ENCODE measurements around the gene PRDX1. TPM values are rescaled to one million over a fixed set of nuclear protein-coding genes. Genes with fewer than 3 reads are reported as not detected.

Gene PRDX1
- 543 TPM for polyA plus RNA-seq (2013, experiment 1 of 2)
- 562 TPM for polyA plus RNA-seq (2013, experiment 2 of 2)

DNA sequence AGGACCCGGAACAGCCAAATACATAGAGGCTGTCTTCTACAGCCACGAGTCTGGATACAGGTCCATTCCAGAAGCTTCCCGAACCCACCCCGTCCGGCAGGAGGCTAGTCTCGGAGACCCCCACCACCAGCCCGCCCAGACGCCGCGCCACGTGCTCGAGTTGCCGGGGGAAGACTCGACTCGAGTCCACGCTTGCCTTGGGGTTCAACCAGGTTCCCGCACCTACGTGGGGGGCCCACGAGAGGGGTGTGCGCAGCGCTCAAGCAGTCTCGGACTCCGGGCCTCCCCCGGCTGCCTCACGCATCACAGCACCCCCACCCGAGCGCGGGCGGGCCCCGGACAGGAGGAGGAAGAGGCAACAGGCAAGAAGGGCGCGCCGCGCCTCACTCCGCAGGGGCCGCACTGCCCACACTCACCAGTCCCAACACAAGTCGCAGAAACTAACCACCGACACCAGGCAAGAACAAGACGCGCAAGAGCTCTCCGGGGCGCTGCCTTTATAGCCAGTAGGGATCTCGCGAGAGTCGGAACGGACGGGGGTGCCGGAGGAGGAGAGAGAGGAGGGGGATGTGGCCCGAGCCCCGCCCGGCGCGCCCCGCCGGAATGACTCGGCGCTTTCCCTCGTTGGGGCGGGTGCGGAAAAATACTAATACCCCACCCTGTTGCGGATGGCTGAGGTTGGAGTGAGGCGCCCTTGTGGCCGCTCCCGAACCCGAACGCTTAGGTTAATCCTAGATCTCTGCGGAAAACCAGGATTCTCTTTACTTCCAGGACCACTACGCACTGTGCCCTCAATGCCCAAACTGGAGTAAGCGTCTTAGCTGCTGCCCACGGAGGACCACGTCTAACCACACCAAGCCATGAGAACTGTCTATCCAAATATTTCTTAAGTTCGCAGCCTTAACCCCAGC, at the start of gene PRDX1:
PRDX1 (minus strand) TSS at position 472 of the 911 bp plus-strand sequence. CDS start 2,841 bp downstream, outside the sequence.
- Histone ChIP-seq H3K9ac (ENCODE audit: low read length) (peak within 1 kb of the TSS; percentile 94), H3K4ac (ENCODE audit: low read depth in 1 of 2, low read length in 2 of 2) (peak within 1 kb of the TSS; percentile 9 to 84)
- under 1% methylated on average over 44 of the region's 72 CpGs for WGBS

GRCh38 chr1:45570631-45571030, 48.9 kb upstream of the PRDX1 start:
- Histone ChIP-seq H2BK120ac (ENCODE audit: low read depth, low read length) (no peak overlapping the region), H4K8ac (ENCODE audit: low read length) (no peak overlapping the region), H2AK5ac (ENCODE audit: low read length, severe bottlenecking) (no peak overlapping the region), H3K27me3 (ENCODE audit: control insufficient read depth in 1 of 2, insufficient read depth in 1 of 2, low read length in 2 of 2) (no peaks in the 10 kb centered on the region), H3K36me3 (ENCODE audit: control insufficient read depth in 1 of 2, insufficient read depth in 2 of 2, low read depth in 1 of 2, low read length in 2 of 2) (peaks cover 48 to 50% of the 10 kb centered on the region in 2 experiments), H3K4me2 (ENCODE audit: low read length, poor library complexity, severe bottlenecking) (no peak overlapping the region), H3K79me1 (replicated peaks; ENCODE audit: low read length, poor library complexity, severe bottlenecking) (peaks cover 19% of the 10 kb centered on the region), H3K27ac (ENCODE audit: low read length, poor library complexity, severe bottlenecking) (no peak overlapping the region), H3K9me3 (ENCODE audit: control insufficient read depth, low read length) (no peaks in the 10 kb centered on the region), H3K14ac (ENCODE audit: low read length in 2 of 2) (no peak overlapping the region), H3K9ac (ENCODE audit: low read length) (no peak overlapping the region), H3K4me3 (ENCODE audit: insufficient read depth in 1 of 2, low read depth in 1 of 2, low read length in 2 of 2) (no peak overlapping the region), H2BK5ac (ENCODE audit: low read depth, low read length, poor library complexity, severe bottlenecking) (no peak overlapping the region), H3K4ac (ENCODE audit: low read depth in 1 of 2, low read length in 2 of 2) (no peak overlapping the region), H3K18ac (ENCODE audit: low read depth in 1 of 2, low read length in 2 of 2) (no peak overlapping the region), H4K91ac (ENCODE audit: low read length) (no peak overlapping the region), H3K23ac (ENCODE audit: low read length in 2 of 2) (no peak overlapping the region), H2BK15ac (ENCODE audit: low read depth, poor library complexity, severe bottlenecking) (no peak overlapping the region), H2AFZ (ENCODE audit: low read depth, low read length) (no peak overlapping the region), H3K4me1 (ENCODE audit: control insufficient read depth, insufficient read depth, low read depth, low read length) (no peaks in the 10 kb centered on the region), H2BK12ac (ENCODE audit: low read length in 2 of 2) (no peak overlapping the region)
- no peak for DNase-seq
- WGBS, result 89% methylated on average over 3 of the region's 4 CpGs

More for the DNA sequence above, at the start of gene PRDX1:
- H2AFZ ChIP-seq (ENCODE audit: low read depth, low read length), result no peak within 1 kb of the TSS
- no peak within 1 kb of the TSS for H2BK120ac ChIP-seq (ENCODE audit: low read depth, low read length)
- peaks cover 15 to 17% of the 10 kb centered on the region in 2 experiments for H3K36me3 ChIP-seq (ENCODE audit: control insufficient read depth in 1 of 2, insufficient read depth in 2 of 2, low read depth in 1 of 2, low read length in 2 of 2)
- H3K4me3 ChIP-seq (ENCODE audit: insufficient read depth in 1 of 2, low read depth in 1 of 2, low read length in 2 of 2), result peak within 1 kb of the TSS; percentile 75 to 97
- peak within 1 kb of the TSS; percentile 70 for H3K4me2 ChIP-seq (ENCODE audit: low read length, poor library complexity, severe bottlenecking)
- H2BK15ac ChIP-seq (ENCODE audit: low read depth, poor library complexity, severe bottlenecking), result no peak within 1 kb of the TSS
- H4K8ac ChIP-seq (ENCODE audit: low read length), result peak within 1 kb of the TSS; percentile 87
- peak within 1 kb of the TSS; percentile 95 for H2BK5ac ChIP-seq (ENCODE audit: low read depth, low read length, poor library complexity, severe bottlenecking)
- peak within 1 kb of the TSS in 1 of 2 experiments; percentile 50 for H3K23ac ChIP-seq (ENCODE audit: low read length in 2 of 2)
- H3K27ac ChIP-seq (ENCODE audit: low read length, poor library complexity, severe bottlenecking), result peak within 1 kb of the TSS; percentile 99
- H2BK12ac ChIP-seq (ENCODE audit: low read length in 2 of 2), result peak within 1 kb of the TSS in 1 of 2 experiments; percentile 80
- DNase-seq, result peak; percentile 98
- no peaks in the 10 kb centered on the region for H3K27me3 ChIP-seq (ENCODE audit: control insufficient read depth in 1 of 2, insufficient read depth in 1 of 2, low read length in 2 of 2)
- peaks cover 6% of the 10 kb centered on the region for H3K4me1 ChIP-seq (ENCODE audit: control insufficient read depth, insufficient read depth, low read depth, low read length)
- H3K9me3 ChIP-seq (ENCODE audit: control insufficient read depth, low read length), result no peaks in the 10 kb centered on the region
- peak within 1 kb of the TSS; percentile 68 for H2AK5ac ChIP-seq (ENCODE audit: low read length, severe bottlenecking)
- H3K14ac ChIP-seq (ENCODE audit: low read length in 2 of 2), result peak within 1 kb of the TSS in 1 of 2 experiments; percentile 83
- H3K79me1 ChIP-seq (replicated peaks; ENCODE audit: low read length, poor library complexity, severe bottlenecking), result no peaks in the 10 kb centered on the region
- peak within 1 kb of the TSS; percentile 53 for H4K91ac ChIP-seq (ENCODE audit: low read length)
- peak within 1 kb of the TSS; percentile 81 to 91 for H3K18ac ChIP-seq (ENCODE audit: low read depth in 1 of 2, low read length in 2 of 2)

DNA sequence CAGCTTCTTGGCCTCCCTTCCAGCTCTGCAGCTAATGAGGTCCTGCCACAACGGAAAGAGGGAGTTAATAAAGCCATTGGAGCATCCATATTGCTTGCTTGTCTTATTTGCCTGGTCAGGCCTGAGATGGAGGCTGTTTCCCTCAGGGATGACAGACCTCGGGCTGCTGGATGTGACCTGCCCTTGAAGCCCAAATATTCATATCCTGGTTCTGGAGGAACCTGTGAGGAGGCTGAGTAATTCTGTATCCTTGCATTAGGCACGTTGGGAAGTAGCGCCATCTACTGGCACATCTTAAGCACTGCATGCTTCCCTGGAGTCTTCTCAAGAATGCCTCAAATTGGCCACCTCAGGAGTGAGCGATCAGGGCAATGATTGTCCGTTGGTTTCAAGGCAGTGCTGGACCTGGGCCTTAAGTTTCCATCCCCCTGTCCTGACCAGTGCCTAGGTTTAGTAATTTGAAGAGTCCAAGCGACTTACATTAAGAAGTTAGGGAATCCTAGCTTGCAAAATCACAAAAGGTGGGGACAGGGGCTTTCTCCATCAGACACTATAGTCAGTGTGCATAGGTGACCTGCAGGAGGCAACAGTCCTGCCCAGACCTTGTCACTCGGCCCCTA, 48.4 kb upstream of the PRDX1 start:
- 30% methylated on average over 7 of the region's 8 CpGs for WGBS
- Histone ChIP-seq H2BK120ac (ENCODE audit: low read depth, low read length) (no peak overlapping the region), H3K23ac (ENCODE audit: low read length in 2 of 2) (no peak overlapping the region)

GRCh38 chr1:45569571-45569961, 47.9 kb upstream of the PRDX1 start:
- H3K18ac ChIP-seq (ENCODE audit: low read depth in 1 of 2, low read length in 2 of 2), result no peak overlapping the region
- no peak overlapping the region for H3K14ac ChIP-seq (ENCODE audit: low read length in 2 of 2)
- no peak overlapping the region for H2BK5ac ChIP-seq (ENCODE audit: low read depth, low read length, poor library complexity, severe bottlenecking)
- H3K27ac ChIP-seq (ENCODE audit: low read length, poor library complexity, severe bottlenecking), result no peak overlapping the region
- WGBS, result 88% methylated on average over 4 of the region's 4 CpGs
- no peak overlapping the region for H3K23ac ChIP-seq (ENCODE audit: low read length in 2 of 2)
- H3K4me2 ChIP-seq (ENCODE audit: low read length, poor library complexity, severe bottlenecking), result no peak overlapping the region
- no peak overlapping the region for H2AFZ ChIP-seq (ENCODE audit: low read depth, low read length)
- no peaks in the 10 kb centered on the region for H3K4me1 ChIP-seq (ENCODE audit: control insufficient read depth, insufficient read depth, low read depth, low read length)
- H4K8ac ChIP-seq (ENCODE audit: low read length), result no peak overlapping the region
- H3K4ac ChIP-seq (ENCODE audit: low read depth in 1 of 2, low read length in 2 of 2), result no peak overlapping the region
- H2BK12ac ChIP-seq (ENCODE audit: low read length in 2 of 2), result no peak overlapping the region
- peaks cover 48 to 50% of the 10 kb centered on the region in 2 experiments for H3K36me3 ChIP-seq (ENCODE audit: control insufficient read depth in 1 of 2, insufficient read depth in 2 of 2, low read depth in 1 of 2, low read length in 2 of 2)
- H4K91ac ChIP-seq (ENCODE audit: low read length), result no peak overlapping the region
- H3K27me3 ChIP-seq (ENCODE audit: control insufficient read depth in 1 of 2, insufficient read depth in 1 of 2, low read length in 2 of 2), result no peaks in the 10 kb centered on the region
- no peak for DNase-seq
- H2AK5ac ChIP-seq (ENCODE audit: low read length, severe bottlenecking), result no peak overlapping the region
- no peak overlapping the region for H2BK120ac ChIP-seq (ENCODE audit: low read depth, low read length)
- H3K4me3 ChIP-seq (ENCODE audit: insufficient read depth in 1 of 2, low read depth in 1 of 2, low read length in 2 of 2), result no peak overlapping the region
- peaks cover 19% of the 10 kb centered on the region for H3K79me1 ChIP-seq (replicated peaks; ENCODE audit: low read length, poor library complexity, severe bottlenecking)
- no peaks in the 10 kb centered on the region for H3K9me3 ChIP-seq (ENCODE audit: control insufficient read depth, low read length)
- no peak overlapping the region for H2BK15ac ChIP-seq (ENCODE audit: low read depth, poor library complexity, severe bottlenecking)
- no peak overlapping the region for H3K9ac ChIP-seq (ENCODE audit: low read length)

More for the DNA sequence above, 48.4 kb upstream of the PRDX1 start:
- H3K4me3 ChIP-seq (ENCODE audit: insufficient read depth in 1 of 2, low read depth in 1 of 2, low read length in 2 of 2), result no peak overlapping the region
- no peak overlapping the region for H3K18ac ChIP-seq (ENCODE audit: low read depth in 1 of 2, low read length in 2 of 2)
- no peak overlapping the region for H3K27ac ChIP-seq (ENCODE audit: low read length, poor library complexity, severe bottlenecking)
- no peaks in the 10 kb centered on the region for H3K9me3 ChIP-seq (ENCODE audit: control insufficient read depth, low read length)
- peaks cover 19% of the 10 kb centered on the region for H3K79me1 ChIP-seq (replicated peaks; ENCODE audit: low read length, poor library complexity, severe bottlenecking)
- no peak overlapping the region for H2BK5ac ChIP-seq (ENCODE audit: low read depth, low read length, poor library complexity, severe bottlenecking)
- no peak overlapping the region for H3K14ac ChIP-seq (ENCODE audit: low read length in 2 of 2)
- no peak overlapping the region for H2BK15ac ChIP-seq (ENCODE audit: low read depth, poor library complexity, severe bottlenecking)
- peak; percentile 74 for DNase-seq
- no peak overlapping the region for H2AK5ac ChIP-seq (ENCODE audit: low read length, severe bottlenecking)
- H3K4ac ChIP-seq (ENCODE audit: low read depth in 1 of 2, low read length in 2 of 2), result no peak overlapping the region
- no peak overlapping the region for H2AFZ ChIP-seq (ENCODE audit: low read depth, low read length)
- no peak overlapping the region for H2BK12ac ChIP-seq (ENCODE audit: low read length in 2 of 2)
- H3K4me1 ChIP-seq (ENCODE audit: control insufficient read depth, insufficient read depth, low read depth, low read length), result no peaks in the 10 kb centered on the region
- H3K4me2 ChIP-seq (ENCODE audit: low read length, poor library complexity, severe bottlenecking), result no peak overlapping the region
- H3K9ac ChIP-seq (ENCODE audit: low read length), result no peak overlapping the region
- no peak overlapping the region for H4K91ac ChIP-seq (ENCODE audit: low read length)
- no peak overlapping the region for H4K8ac ChIP-seq (ENCODE audit: low read length)
- no peaks in the 10 kb centered on the region for H3K27me3 ChIP-seq (ENCODE audit: control insufficient read depth in 1 of 2, insufficient read depth in 1 of 2, low read length in 2 of 2)
- H3K36me3 ChIP-seq (ENCODE audit: control insufficient read depth in 1 of 2, insufficient read depth in 2 of 2, low read depth in 1 of 2, low read length in 2 of 2), result peaks cover 48 to 50% of the 10 kb centered on the region in 2 experiments

All from mesenchymal stem cell (in vitro differentiated cells and primary cell).